HG03354 (cell line): ENCODE data around the gene PPP6R3.
"Not testable (repeated sequence)": the region's sequence is repeated elsewhere in the genome, so short reads cannot be mapped to it uniquely, and the experiment has no call there.

ENCODE experiments used
- ATAC-seq: cut with Tn5 transposase; IDR thresholded peaks from one replicate; pipeline ENCODE4 v1.9.1; 2021; ENCODE audit warnings: mild to moderate bottlenecking; ENCODE audit not compliant: unreplicated experiment, poor library complexity, severe bottlenecking

PPP6R3 gene

DNA sequence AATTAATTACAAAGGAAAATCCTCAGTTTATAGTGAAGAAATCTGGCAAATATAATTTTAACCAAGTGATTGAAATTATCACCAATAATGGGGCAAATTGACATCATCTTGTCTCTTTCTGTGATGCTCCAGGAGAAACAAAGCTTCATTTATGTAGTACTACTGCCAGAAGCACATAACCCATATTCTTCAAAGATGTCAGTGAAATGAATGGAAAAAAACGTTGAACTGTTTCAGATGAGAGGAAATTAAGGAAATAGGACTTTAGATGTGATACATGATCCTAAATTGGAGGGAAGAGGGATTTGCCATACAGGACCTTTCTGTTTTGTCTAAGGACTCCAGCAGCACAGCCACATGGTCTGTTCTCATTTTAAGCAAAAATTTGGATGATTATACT is 57.6 kb downstream of the PPP6R3 start:
- no peak for ATAC-seq

GRCh38 chr11:68521969-68522652 is 61.6 kb downstream of the PPP6R3 start:
- ATAC-seq, result no peak

GRCh38 chr11:68523033-68523432 is 62.5 kb downstream of the PPP6R3 start:
- ATAC-seq, result no peak

GRCh38 chr11:68523743-68524142 is 63.2 kb downstream of the PPP6R3 start:
- ATAC-seq, result no peak

DNA sequence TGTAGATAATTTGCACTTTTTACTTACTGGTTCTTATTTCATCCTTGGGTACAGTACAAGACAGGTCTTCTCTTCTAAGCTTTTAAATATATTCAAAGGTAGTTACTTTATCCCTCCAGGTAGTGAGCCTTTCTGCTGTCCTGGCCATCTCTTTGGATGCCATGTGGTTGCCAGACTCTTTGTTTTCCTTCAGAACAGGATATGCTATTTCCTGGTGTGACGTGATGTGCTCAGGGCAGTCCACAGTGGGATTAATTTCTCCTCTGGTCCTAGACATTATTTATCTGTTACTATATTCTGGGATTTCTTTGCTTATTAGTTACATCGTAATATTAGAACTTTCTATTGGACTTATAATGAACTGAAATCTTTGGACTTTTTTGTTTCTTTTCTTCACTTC is 63.7 kb downstream of the PPP6R3 start:
- ATAC-seq, result no peak

DNA sequence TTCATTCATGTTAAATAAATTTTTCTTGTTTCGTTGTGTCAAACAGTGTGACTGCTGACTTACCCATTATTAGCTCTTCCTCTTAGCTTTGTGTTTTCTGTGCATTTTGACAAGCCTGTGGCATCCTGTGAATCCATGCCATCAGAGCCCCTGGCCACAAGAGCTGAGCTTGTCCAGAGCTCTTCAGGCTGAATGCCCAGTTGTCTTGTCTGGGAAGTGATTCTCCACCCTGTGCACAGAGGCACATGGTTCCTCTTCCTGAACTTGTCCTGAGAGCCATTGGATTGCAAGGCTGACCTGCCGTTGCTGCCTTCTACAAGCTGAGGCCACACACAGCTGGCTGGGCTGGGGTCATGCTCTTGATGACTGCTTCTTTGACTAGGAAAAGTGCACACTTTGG is 64.1 kb downstream of the PPP6R3 start:
- no peak for ATAC-seq

DNA sequence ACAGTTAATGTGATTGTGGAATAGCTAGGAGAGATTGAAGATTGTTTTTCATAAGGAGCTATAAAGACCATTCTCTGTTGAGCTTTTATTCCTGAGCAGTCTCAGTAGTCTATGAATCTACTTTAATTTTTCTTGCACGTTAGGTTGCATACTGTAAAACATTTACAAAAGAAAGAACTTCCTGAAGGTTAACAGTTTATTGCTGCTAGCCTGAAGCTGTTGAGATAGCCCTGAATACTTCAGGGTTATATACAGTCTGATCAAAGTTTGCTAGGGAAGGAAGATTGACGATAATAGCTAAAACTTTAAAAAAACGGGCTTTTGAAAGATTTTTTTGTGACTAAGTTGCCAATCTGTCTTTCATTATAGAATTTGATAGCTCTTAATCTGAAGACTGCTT is 64.8 kb downstream of the PPP6R3 start:
- no peak for ATAC-seq

- no peak for ATAC-seq
Observed at GRCh38 chr11:68525930-68526329, 65.4 kb downstream of the PPP6R3 start.

GRCh38 chr11:68527585-68527984 is 67.0 kb downstream of the PPP6R3 start:
- no peak for ATAC-seq

- ATAC-seq, result no peak
Observed at GRCh38 chr11:68528630-68529029, 68.1 kb downstream of the PPP6R3 start.

- no peak for ATAC-seq
Observed at GRCh38 chr11:68531129-68531693, 70.7 kb downstream of the PPP6R3 start.

GRCh38 chr11:68532727-68533369 is 72.3 kb downstream of the PPP6R3 start:
- ATAC-seq, result no peak

DNA sequence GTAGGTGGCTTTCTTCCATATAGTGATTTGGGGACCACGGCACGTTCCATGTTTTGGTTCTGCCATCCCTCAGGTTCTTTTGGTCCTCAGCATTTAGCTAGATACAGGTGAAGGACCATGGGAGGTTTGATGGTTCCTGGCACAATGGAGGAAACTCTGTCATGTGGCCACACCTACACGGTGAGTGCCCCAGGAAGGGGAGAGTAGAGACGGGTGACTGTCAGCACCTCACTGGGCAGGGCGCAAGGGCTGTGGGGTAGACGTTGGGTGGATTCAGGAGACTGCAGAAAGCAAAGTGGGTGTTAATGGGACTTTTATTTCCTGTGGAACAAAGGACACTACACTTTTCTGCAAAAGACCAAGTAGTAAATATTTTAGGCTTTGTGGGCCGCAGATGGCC is 73.4 kb downstream of the PPP6R3 start:
- no peak for ATAC-seq

- no peak for ATAC-seq
Observed at GRCh38 chr11:68535098-68535497, 74.5 kb downstream of the PPP6R3 start.

DNA sequence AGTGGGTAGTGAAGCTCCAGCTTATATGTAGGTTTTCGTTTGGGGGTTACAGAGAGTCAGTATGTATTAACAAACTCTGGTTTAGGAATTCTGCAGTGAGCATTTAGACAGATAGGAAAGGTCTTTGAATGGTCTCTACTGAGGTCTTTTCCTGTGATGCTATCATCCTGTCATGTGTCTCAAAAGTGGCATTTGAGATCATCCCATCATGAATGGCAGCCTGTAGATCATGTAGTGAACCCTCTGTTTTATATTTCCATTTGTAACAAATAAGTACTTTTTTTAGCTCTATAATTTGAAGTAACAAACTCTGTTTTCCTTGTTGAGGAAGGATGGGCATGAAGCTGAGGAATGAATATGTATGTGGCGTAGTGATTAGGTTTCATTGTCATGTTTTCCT is 76.2 kb downstream of the PPP6R3 start:
- ATAC-seq, result no peak

GRCh38 chr11:68538025-68538424 is 77.5 kb downstream of the PPP6R3 start:
- ATAC-seq, result no peak

GRCh38 chr11:68539395-68539794 is 78.8 kb downstream of the PPP6R3 start:
- ATAC-seq, result no peak

DNA sequence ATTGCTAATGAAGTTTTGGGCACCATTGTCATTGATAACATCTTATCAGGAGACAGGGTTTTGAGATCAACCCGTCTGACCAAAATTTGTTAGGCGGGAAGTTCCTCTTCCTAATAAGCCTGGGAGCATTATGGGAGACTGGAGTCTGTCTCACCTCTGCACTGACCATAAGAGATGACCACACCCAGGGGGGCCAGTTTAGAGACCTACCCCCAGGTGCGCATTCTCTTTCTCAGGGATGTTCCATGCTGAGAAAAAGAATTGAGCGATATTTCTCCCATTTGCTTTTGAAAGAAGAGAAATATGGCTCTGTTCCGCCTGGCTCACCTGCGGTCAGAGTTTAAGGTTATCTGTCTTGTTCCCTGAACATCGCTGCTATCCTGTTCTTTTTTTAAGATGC is 80.0 kb downstream of the PPP6R3 start:
- ATAC-seq, result not testable (repeated sequence)

DNA sequence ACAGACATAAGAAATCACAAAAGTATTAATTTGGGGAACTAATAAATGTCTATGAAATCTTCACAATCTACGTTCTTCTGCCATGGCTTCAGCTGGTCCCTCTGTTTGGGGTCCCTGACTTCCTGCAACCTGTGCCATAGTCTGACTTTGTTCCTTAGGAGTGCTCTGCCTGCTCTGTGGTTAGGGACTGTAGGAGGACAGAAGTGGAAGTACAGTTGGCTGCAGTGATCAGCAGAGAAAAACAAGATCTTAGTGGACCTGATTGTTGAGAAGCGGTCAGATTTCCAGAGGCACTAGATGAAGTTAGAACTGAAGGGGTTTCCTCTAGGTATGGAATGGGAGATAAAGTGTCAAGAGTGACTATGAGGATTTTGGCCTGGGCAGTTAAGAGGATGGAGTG is 80.6 kb downstream of the PPP6R3 start:
- no peak for ATAC-seq

GRCh38 chr11:68541991-68542390 is 81.4 kb downstream of the PPP6R3 start:
- no peak for ATAC-seq

GRCh38 chr11:68542617-68543016 is 82.1 kb downstream of the PPP6R3 start:
- no peak for ATAC-seq
